ENCODE data around the gene DISP2. TPM values are rescaled to one million over a fixed set of nuclear protein-coding genes. Genes with fewer than 3 reads are reported as not detected.

The DISP2 gene
- total RNA-seq, 2 experiments from 2014 or later = 0.02 to 0.05 TPM

DNA sequence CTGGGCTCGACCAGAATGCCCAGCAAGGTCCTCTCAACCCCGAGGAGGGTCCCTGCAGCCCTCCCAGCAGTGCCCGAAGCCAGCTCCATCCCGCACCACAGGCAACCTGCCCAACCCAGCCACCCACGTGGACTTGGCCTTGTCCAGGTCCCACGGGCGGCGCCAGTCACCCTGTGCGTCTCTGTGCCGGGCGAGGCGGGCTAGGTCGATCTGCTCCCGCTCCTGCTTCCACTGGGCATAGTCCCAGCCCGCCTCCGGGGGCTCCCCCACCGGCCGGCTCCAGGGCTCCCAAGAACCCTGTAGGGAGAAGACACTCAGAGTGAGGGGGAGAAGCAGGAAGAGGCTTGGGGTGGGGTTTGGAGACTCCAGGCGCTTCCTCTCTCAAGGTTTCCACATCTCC is 20.4 kb upstream of the DISP2 start:
- intact Hi-C loops (cut with micrococcal nuclease) = no loop called here
- H3K36me3 Mint-ChIP-seq = no peaks in the 10 kb centered on the region
- CTCF ChIA-PET = interaction anchor here (0.5 to 12.8 kb wide), 42 partner anchors 10 to 483 kb away, joined by 3 to 248 read pairs (median 5); partner anchors contain the start of genes ANKRD63, CHST14, DISP2 and INAFM2
- H3K4me3 Mint-ChIP-seq = no peak overlapping the region
- no peaks in the 10 kb centered on the region for H3K9me3 Mint-ChIP-seq
- POLR2A ChIA-PET = interaction anchor here (2.1 kb wide), 1 partner anchor 10 kb away, joined by 5 read pairs; no protein-coding TSS in a partner anchor
- H3K27me3 Mint-ChIP-seq = no peaks in the 10 kb centered on the region
- DNase-seq = no peak
- no peak overlapping the region for H3K27ac Mint-ChIP-seq
- H3K4me1 Mint-ChIP-seq (ENCODE audit: low read depth) = peaks cover 11% of the 10 kb centered on the region

- Mint-ChIP-seq H3K4me3 (peak overlapping the region; percentile 26), H3K36me3 (no peaks in the 10 kb centered on the region), H3K27ac (peak overlapping the region; percentile 5), H3K27me3 (no peaks in the 10 kb centered on the region), H3K4me1 (ENCODE audit: low read depth) (peaks cover 11% of the 10 kb centered on the region), H3K9me3 (no peaks in the 10 kb centered on the region)
- intact Hi-C loops (cut with micrococcal nuclease) = loop anchor here (1.0 kb wide), 2 partner anchors 17 to 59 kb away; no protein-coding TSS in a partner anchor
- DNase-seq = peak; percentile 84
- POLR2A ChIA-PET = interaction anchor here (2.1 kb wide), 1 partner anchor 11 kb away, joined by 5 read pairs; no protein-coding TSS in a partner anchor
- CTCF ChIA-PET = interaction anchor here (0.5 to 12.8 kb wide), 43 partner anchors 9 to 483 kb away, joined by 3 to 248 read pairs (median 5); partner anchors contain the start of genes ANKRD63, DISP2, INAFM2 and IVD
Measured at GRCh38 chr15:40338041-40338657, 19.9 kb upstream of the DISP2 start.

DNA sequence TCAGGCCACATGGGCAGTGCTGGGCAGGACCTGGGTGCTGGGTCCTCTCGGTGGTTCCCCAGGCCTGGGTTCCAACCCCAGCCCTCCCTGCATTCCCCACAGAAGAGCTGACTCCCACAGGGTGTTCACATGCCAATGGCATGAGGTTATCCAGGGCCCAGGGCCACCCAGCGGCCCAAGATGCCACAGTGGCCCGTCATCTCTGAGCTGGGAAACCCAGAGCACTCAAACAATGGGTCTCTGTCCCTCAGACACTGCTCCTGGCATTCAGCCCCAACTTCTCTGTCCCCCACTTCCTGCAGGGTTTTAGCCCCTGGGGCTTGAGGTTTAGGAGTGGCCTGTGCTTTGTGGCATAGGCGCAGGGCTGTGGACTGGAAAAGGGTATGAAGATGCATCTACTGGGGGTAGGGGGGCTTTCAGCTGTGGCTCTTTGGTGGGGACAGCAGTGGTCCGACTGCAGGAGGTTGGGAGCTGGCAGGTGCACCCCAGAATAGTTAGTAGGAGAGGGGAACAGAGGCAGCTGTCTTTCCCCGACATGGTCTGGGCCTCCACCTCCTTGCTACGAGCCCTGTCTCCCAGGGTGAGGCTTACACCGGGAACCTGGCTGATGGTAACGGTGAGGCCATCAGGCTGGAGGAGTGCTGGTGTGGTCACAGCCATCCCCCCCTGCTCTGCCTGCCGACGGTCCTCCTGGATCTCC is 18.9 kb upstream of the DISP2 start:
- Mint-ChIP-seq H3K36me3 (no peaks in the 10 kb centered on the region), H3K9me3 (no peaks in the 10 kb centered on the region), H3K4me1 (ENCODE audit: low read depth) (peaks cover 5% of the 10 kb centered on the region), H3K4me3 (no peak overlapping the region), H3K27me3 (no peaks in the 10 kb centered on the region), H3K27ac (no peak overlapping the region)
- intact Hi-C loops (cut with micrococcal nuclease) = loop anchor here (1.0 kb wide), 2 partner anchors 18 to 60 kb away; no protein-coding TSS in a partner anchor
- POLR2A ChIA-PET = interaction anchor here (0.6 to 2.1 kb wide), 2 partner anchors 12 to 1655 kb away, joined by 3 to 5 read pairs; no protein-coding TSS in a partner anchor
- CTCF ChIA-PET = interaction anchor here (0.7 to 12.8 kb wide), 28 partner anchors 8 to 292 kb away, joined by 3 to 248 read pairs (median 13); partner anchors contain the start of genes ANKRD63, DISP2, INAFM2 and IVD
- DNase-seq = no peak

DNA sequence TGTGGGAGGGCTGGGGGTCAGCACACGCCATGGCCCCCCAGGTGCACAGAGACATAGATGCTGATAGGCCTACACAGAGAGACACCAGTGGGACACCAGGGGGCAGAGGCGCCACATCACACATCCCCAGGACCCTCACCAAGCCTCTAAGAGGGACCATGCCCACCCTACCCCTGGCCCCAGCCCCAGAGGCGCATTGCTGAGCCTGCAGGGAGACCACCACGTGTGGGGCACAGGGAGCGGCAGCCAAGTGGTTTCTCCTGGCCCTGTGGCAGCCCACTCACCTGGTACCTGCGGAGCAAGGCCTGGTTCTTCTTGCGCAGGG is 18.4 kb upstream of the DISP2 start:
- no peaks in the 10 kb centered on the region for H3K27me3 Mint-ChIP-seq
- H3K9me3 Mint-ChIP-seq = no peaks in the 10 kb centered on the region
- H3K4me1 Mint-ChIP-seq (ENCODE audit: low read depth) = peaks cover 4% of the 10 kb centered on the region
- intact Hi-C loops (cut with micrococcal nuclease) = no loop called here
- POLR2A ChIA-PET = interaction anchor here (0.6 to 2.1 kb wide), 2 partner anchors 12 to 1656 kb away, joined by 3 to 5 read pairs; no protein-coding TSS in a partner anchor
- no peak for DNase-seq
- H3K4me3 Mint-ChIP-seq = no peak overlapping the region
- H3K27ac Mint-ChIP-seq = no peak overlapping the region
- CTCF ChIA-PET = interaction anchor here (0.7 to 12.8 kb wide), 17 partner anchors 11 to 121 kb away, joined by 3 to 248 read pairs (median 21); partner anchors contain the start of genes INAFM2, PHGR1 and PLCB2
- H3K36me3 Mint-ChIP-seq = no peaks in the 10 kb centered on the region

DNA sequence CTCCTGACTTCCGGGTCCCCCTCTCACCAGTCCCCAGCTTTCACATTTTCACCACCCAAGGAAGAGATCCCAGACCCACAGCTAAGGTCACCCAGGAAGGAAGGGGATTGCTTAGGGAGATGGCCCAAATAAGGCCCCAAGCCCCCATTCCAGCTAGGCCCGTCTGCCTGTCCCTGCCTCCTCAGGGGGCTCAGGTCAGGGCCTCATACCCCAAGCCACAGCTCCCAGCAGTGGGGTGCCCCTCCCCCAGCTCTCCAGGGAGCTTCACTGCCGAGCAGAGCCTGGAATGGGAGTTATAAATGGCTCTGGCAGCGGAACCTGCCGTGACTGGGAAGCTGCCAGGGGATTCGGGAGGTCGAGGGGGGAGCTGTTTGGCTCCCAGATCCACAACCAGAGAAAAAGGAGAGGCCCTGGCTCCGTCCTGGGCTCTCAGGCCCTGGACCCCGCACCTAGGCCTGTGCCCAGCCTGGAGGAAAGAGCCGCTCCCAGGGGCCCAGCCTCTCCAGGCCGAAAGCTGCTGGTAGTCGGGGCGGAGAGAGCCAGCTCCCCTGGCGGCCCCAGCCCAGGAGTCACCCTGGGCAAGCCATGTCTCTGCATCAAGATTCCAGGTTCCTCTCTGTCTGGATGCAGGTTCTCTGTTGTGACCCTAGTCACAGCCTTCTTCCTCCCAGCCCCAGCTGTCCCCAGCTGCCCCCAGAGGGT is 17.8 kb upstream of the DISP2 start:
- no peak overlapping the region for H3K27ac Mint-ChIP-seq
- POLR2A ChIA-PET = no interaction called here
- CTCF ChIA-PET = interaction anchor here (0.6 to 12.8 kb wide), 16 partner anchors 13 to 123 kb away, joined by 3 to 248 read pairs (median 6); partner anchors contain the start of genes INAFM2 and PLCB2

DNA sequence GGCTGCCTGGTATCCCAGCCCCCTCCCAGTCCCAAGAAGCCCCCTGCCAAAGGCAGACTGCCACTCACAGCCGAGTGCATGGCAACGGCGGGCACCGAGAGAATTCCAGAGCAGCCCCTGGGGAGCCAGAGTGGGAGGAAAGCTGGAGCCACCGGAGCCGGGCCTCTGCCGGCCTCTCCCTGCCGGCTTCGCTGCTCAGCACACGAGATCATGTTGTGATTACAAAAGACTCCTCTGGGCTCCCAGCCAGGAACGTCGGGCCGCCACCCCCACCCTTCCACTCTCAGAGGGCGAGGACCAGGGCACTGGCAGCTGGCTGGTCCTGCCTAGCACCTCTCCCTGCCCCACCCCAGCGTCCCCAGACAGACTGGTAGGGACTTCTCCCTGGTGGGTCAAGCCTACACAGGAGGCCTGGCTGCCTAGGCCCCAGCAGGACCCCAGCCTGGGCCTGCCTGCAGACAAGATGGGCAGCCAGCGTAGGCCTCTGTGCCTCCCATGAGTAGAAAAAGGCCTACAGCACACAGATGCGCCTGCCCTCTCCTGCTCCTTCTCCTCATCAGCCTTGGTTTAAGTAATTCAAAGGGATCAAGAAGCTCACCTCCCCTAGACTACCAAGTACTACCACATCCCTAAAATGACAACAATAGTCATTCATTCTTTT is 17.1 kb upstream of the DISP2 start, which contains the start of gene CCDC9B:
Gene CCDC9B (minus strand): TSS at position 200 of the 661 bp plus-strand sequence. CDS start 120 bp downstream, at position 80.
- POLR2A ChIA-PET = interaction anchor here (0.6 kb wide), 1 partner anchor 172 kb away, joined by 3 read pairs; no protein-coding TSS in a partner anchor
- H3K9me3 Mint-ChIP-seq = no peaks in the 10 kb centered on the region
- H3K36me3 Mint-ChIP-seq = no peaks in the 10 kb centered on the region
- peaks cover 4% of the 10 kb centered on the region for H3K4me1 Mint-ChIP-seq (ENCODE audit: low read depth)
- no peak for DNase-seq
- H3K4me3 Mint-ChIP-seq = no peak within 1 kb of the TSS
- intact Hi-C loops (cut with micrococcal nuclease) = no loop called here
- H3K27ac Mint-ChIP-seq = no peak within 1 kb of the TSS
- CTCF ChIA-PET = interaction anchor here (0.6 to 12.8 kb wide), 12 partner anchors 14 to 123 kb away, joined by 3 to 248 read pairs (median 39); partner anchors contain the start of genes INAFM2 and PLCB2
- H3K27me3 Mint-ChIP-seq = no peaks in the 10 kb centered on the region

More for the DNA sequence above, 17.8 kb upstream of the DISP2 start:
- intact Hi-C loops (cut with micrococcal nuclease) = no loop called here
- Mint-ChIP-seq H3K36me3 (no peaks in the 10 kb centered on the region), H3K4me1 (ENCODE audit: low read depth) (peaks cover 4% of the 10 kb centered on the region), H3K27me3 (no peaks in the 10 kb centered on the region), H3K9me3 (no peaks in the 10 kb centered on the region), H3K4me3 (no peak overlapping the region)
- no peak for DNase-seq

DNA sequence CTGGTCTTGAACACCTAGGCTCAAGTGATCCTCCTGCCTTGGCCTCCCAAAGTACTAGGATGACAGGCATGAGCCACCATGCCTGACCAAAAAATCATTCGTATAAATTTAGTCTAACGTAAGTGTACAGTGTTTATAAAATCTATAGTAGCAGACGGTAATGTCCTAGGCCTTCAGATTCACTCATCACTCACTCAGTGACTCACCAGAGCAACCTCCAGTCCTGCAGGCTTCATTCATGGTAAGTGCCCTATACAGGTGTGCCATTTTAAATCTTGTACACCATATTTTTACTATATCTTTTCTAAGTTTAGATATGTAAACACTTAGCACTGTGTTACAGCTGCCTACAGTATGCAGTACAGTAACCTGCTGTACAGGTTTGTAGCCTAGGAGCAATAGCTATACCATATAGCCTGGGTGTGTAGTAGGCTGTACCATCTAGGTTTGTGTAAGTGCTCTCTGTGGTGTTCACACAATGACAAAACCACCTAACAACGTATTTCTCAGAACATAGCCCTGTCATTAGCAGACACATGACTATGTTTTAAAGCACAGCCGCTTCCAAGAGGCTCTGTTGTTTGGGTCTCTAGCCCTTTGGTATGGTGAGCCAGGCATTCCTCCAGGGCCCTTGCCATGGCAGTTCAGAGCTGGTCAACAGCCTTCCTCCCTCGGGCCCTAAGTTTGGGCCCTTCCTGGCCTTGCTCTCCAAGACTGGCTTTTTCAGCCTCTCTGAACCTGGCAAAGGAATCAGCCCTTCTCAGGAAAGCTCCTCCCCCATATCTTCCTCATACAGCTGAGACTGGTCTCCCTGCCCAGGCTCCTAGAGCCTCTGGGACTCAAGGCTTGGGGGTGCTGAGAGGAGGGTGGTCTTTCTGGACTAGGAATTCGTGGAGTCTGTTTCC is 15.4 kb upstream of the DISP2 start:
- no peaks in the 10 kb centered on the region for H3K27me3 Mint-ChIP-seq
- no peaks in the 10 kb centered on the region for H3K9me3 Mint-ChIP-seq
- DNase-seq = no peak
- no peak overlapping the region for H3K4me3 Mint-ChIP-seq
- CTCF ChIA-PET = interaction anchor here (0.9 to 12.8 kb wide), 20 partner anchors 8 to 200 kb away, joined by 3 to 248 read pairs (median 6); partner anchors contain the start of genes DISP2, KNSTRN, PHGR1 and PLCB2
- no peak overlapping the region for H3K27ac Mint-ChIP-seq
- peaks cover 4% of the 10 kb centered on the region for H3K4me1 Mint-ChIP-seq (ENCODE audit: low read depth)
- intact Hi-C loops (cut with micrococcal nuclease) = no loop called here
- H3K36me3 Mint-ChIP-seq = no peaks in the 10 kb centered on the region
- POLR2A ChIA-PET = no interaction called here

GRCh38 chr15:40343512-40343911 is 14.5 kb upstream of the DISP2 start:
- no peaks in the 10 kb centered on the region for H3K27me3 Mint-ChIP-seq
- H3K27ac Mint-ChIP-seq = no peak overlapping the region
- no peak overlapping the region for H3K4me3 Mint-ChIP-seq
- no peaks in the 10 kb centered on the region for H3K9me3 Mint-ChIP-seq
- POLR2A ChIA-PET = no interaction called here
- no peak for DNase-seq
- H3K4me1 Mint-ChIP-seq (ENCODE audit: low read depth) = no peaks in the 10 kb centered on the region
- no peaks in the 10 kb centered on the region for H3K36me3 Mint-ChIP-seq
- CTCF ChIA-PET = interaction anchor here (0.9 to 12.8 kb wide), 19 partner anchors 9 to 80 kb away, joined by 3 to 248 read pairs (median 7); partner anchors contain the start of genes DISP2, IVD, KNSTRN and PLCB2
- intact Hi-C loops (cut with micrococcal nuclease) = no loop called here

GRCh38 chr15:40344217-40344616 is 13.8 kb upstream of the DISP2 start:
- Mint-ChIP-seq H3K27me3 (no peaks in the 10 kb centered on the region), H3K36me3 (no peaks in the 10 kb centered on the region), H3K4me3 (no peak overlapping the region), H3K27ac (no peak overlapping the region), H3K9me3 (no peaks in the 10 kb centered on the region), H3K4me1 (ENCODE audit: low read depth) (no peaks in the 10 kb centered on the region)
- intact Hi-C loops (cut with micrococcal nuclease) = loop anchor here (1.0 kb wide), 2 partner anchors 24 to 78 kb away; no protein-coding TSS in a partner anchor
- ChIA-PET CTCF (interaction anchor here (0.6 to 12.8 kb wide), 36 partner anchors 9 to 532 kb away, joined by 3 to 216 read pairs (median 5); partner anchors contain the start of genes BAHD1, DISP2, INAFM2 and IVD), POLR2A (no interaction called here)
- DNase-seq = no peak

- Mint-ChIP-seq H3K36me3 (no peaks in the 10 kb centered on the region), H3K4me3 (no peak overlapping the region), H3K27ac (no peak overlapping the region), H3K27me3 (no peaks in the 10 kb centered on the region), H3K9me3 (no peaks in the 10 kb centered on the region), H3K4me1 (ENCODE audit: low read depth) (no peaks in the 10 kb centered on the region)
- CTCF ChIA-PET = interaction anchor here (0.6 to 12.8 kb wide), 37 partner anchors 9 to 532 kb away, joined by 3 to 216 read pairs (median 5); partner anchors contain the start of genes BAHD1, DISP2, INAFM2 and IVD
- POLR2A ChIA-PET = no interaction called here
- intact Hi-C loops (cut with micrococcal nuclease) = loop anchor here (1.0 kb wide), 2 partner anchors 24 to 78 kb away; no protein-coding TSS in a partner anchor
- DNase-seq = peak; percentile 80
Measured at GRCh38 chr15:40344631-40345120, 13.3 kb upstream of the DISP2 start.
